Activated CD8-positive, alpha-beta T cell treated with anti-CD3 and anti-CD28 coated beads for 36 hours (primary cell): ENCODE data around the gene MICALL1. TPM values are rescaled to one million over a fixed set of nuclear protein-coding genes. Genes with fewer than 3 reads are reported as not detected.

Experiments
- ATAC-seq: fragments of 200-7000 bp; cut with Tn5 transposase; one replicate; pipeline ENCODE4 v1.10.0; 2021; ENCODE audit warnings: mild to moderate bottlenecking, moderate library complexity
- CTCF ChIA-PET: fragments of 350-600 bp; sonication (Branson Sonifier 250); formaldehyde crosslinking; loops from one replicate; lab custom pipeline; 2021; ENCODE audit warnings: antibody characterized with exemption; lab: Charles Lee
- POLR2A ChIA-PET: fragments of 350-600 bp; sonication (Branson Sonifier 250); formaldehyde crosslinking; loops from one replicate; lab custom pipeline; 2021; ENCODE audit warnings: antibody characterized with exemption; lab: Charles Lee
- DNase-seq: peaks from one replicate; pipeline ENCODE4 v3.0.0-alpha.2; 2020
- H3K27ac Mint-ChIP-seq: one replicate; pipeline ENCODE4 v1.8.0; 2021; ENCODE audit warnings: mild to moderate bottlenecking, mixed read lengths
- H3K27me3 Mint-ChIP-seq: one replicate; pipeline ENCODE4 v1.8.0; 2021; ENCODE audit warnings: mixed read lengths
- H3K36me3 Mint-ChIP-seq: one replicate; pipeline ENCODE4 v1.8.0; 2021; ENCODE audit warnings: low read depth, mixed read lengths
- H3K4me1 Mint-ChIP-seq: one replicate; pipeline ENCODE4 v1.8.0; 2021; ENCODE audit warnings: low read depth, mixed read lengths
- H3K4me3 Mint-ChIP-seq: one replicate; pipeline ENCODE4 v1.8.0; 2021; ENCODE audit warnings: mild to moderate bottlenecking, moderate library complexity, mixed read lengths
- H3K9me3 Mint-ChIP-seq: one replicate; pipeline ENCODE4 v1.8.0; 2021; ENCODE audit warnings: mixed read lengths
- CTCF ChIP-seq: fragments of 200-600 bp; IDR thresholded peaks from one replicate; pipeline ENCODE4 v1.8.0; 2022; ENCODE audit warnings: antibody characterized with exemption, mild to moderate bottlenecking
- intact Hi-C: fragments of 100-400 bp; cut with micrococcal nuclease; formaldehyde crosslinking; loops from one replicate; pipeline ENCODE4 v1.10.0; 2022
- total RNA-seq, 2 experiments: library from RNA; stranded (reverse); gene quantifications; one replicate each; pipeline ENCODE4 v1.2.3, GENCODE V29; 2021

The MICALL1 gene
- total RNA-seq, 2 experiments from 2014 or later: 10.2 to 11.8 TPM

GRCh38 chr22:37968452-37969251 lies 62.6 kb downstream of the MICALL1 start:
- no peak for TF ChIP-seq CTCF
- intact Hi-C loops: no loop called here
- DNase-seq: no peak
- CTCF ChIA-PET: interaction anchor here (1.0 kb wide), 1 partner anchor 10 kb away, joined by 3 read pairs; no protein-coding TSS in a partner anchor
- Mint-ChIP-seq H3K4me1 (no peaks in the 10 kb centered on the region), H3K9me3 (no peaks in the 10 kb centered on the region), H3K36me3 (peaks cover 28% of the 10 kb centered on the region), H3K27ac (no peak overlapping the region), H3K4me3 (no peak overlapping the region), H3K27me3 (no peaks in the 10 kb centered on the region)
- POLR2A ChIA-PET: interaction anchor here (1.4 kb wide), 1 partner anchor 9 kb away, joined by 3 read pairs; no protein-coding TSS in a partner anchor
- no peak for ATAC-seq

GRCh38 chr22:37970864-37971263 lies 64.8 kb downstream of the MICALL1 start:
- Mint-ChIP-seq H3K4me3 (no peak overlapping the region), H3K9me3 (no peaks in the 10 kb centered on the region), H3K27me3 (no peaks in the 10 kb centered on the region), H3K4me1 (no peaks in the 10 kb centered on the region), H3K27ac (no peak overlapping the region), H3K36me3 (peaks cover 19% of the 10 kb centered on the region)
- ChIA-PET POLR2A (no interaction called here), CTCF (interaction anchor here (1.2 kb wide), 1 partner anchor 147 kb away, joined by 3 read pairs; the partner anchor contains the start of gene GALR3)
- ATAC-seq (no peak), DNase-seq (no peak)
- TF ChIP-seq CTCF: no peak
- intact Hi-C loops: no loop called here

GRCh38 chr22:37971475-37972434 lies 65.7 kb downstream of the MICALL1 start:
- ATAC-seq (no peak), DNase-seq (no peak)
- no peaks in the 10 kb centered on the region for H3K9me3 Mint-ChIP-seq
- no peaks in the 10 kb centered on the region for H3K27me3 Mint-ChIP-seq
- TF ChIP-seq CTCF: no peak
- no peak overlapping the region for H3K4me3 Mint-ChIP-seq
- H3K36me3 Mint-ChIP-seq: peaks cover 16% of the 10 kb centered on the region
- CTCF ChIA-PET: no interaction called here
- no peaks in the 10 kb centered on the region for H3K4me1 Mint-ChIP-seq
- H3K27ac Mint-ChIP-seq: no peak overlapping the region
- intact Hi-C loops: no loop called here
- POLR2A ChIA-PET: interaction anchor here (0.6 kb wide), 1 partner anchor 11 kb away, joined by 3 read pairs; no protein-coding TSS in a partner anchor

- Mint-ChIP-seq H3K27ac (no peak overlapping the region), H3K4me3 (no peak overlapping the region), H3K36me3 (peaks cover 14% of the 10 kb centered on the region), H3K27me3 (no peaks in the 10 kb centered on the region), H3K9me3 (no peaks in the 10 kb centered on the region), H3K4me1 (no peaks in the 10 kb centered on the region)
- CTCF ChIA-PET: no interaction called here
- no peak for ATAC-seq
- intact Hi-C loops: no loop called here
- POLR2A ChIA-PET: no interaction called here
- no peak for TF ChIP-seq CTCF
- DNase-seq: no peak
Observed at GRCh38 chr22:37972527-37972926, 66.4 kb downstream of the MICALL1 start.
